ENCODE data around the gene TNK1.

Gene TNK1

DNA sequence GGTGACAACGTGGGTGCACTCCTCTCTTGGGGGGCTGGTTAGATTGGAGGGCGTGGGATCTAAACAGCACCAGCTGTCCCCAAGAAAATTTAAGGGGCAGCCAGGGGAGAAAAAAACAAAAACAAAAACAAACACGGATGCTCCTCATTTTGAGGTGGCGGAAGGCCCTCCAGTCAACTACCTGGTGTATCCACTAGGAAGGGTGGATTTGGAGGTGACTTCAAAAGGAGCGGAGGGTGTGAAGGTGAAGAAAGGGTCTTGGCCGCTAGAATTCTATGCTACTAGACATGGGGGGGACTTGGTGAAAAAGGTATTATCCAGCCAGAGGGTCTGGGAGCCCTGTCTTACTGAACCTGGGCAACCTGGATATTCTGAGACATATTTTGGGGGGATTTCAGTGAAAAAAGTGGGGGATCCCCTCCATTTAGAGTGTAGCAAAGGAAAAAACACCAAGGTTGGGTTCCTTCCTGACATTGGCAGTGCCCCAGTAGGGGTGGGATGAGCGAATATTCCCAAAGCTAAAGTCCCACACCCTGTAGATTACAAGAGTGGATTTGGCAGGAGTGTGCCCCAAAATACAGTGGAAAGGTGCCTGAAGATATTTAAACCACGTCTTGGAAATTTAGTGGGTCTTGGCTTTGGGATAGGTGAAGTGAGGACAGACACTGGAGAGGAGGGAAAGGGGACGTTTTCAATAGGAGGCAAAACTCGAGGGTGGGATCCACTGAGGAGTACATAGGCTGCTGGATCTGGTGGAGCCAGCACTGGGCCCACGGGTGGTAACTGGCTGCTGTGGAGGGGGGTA is 58.0 kb downstream of the TNK1 start:
- DNase-seq (ENCODE audit: insufficient read length, low spot score) = no peak
- TF ChIP-seq POLR2AphosphoS5 (IDR thresholded peaks at IDR 0.05; ENCODE audit: low read depth, low read length) (no peak), POLR2A (IDR thresholded peaks at IDR 0.05; ENCODE audit: low read depth, low read length) (no peak), PAX5 (IDR thresholded peaks at IDR 0.05; ENCODE audit: insufficient read depth, low read length, severe bottlenecking) (no peak), POU2F2 (IDR thresholded peaks at IDR 0.05; ENCODE audit: low read depth, low read length) (no peak), TAF1 (IDR thresholded peaks at IDR 0.05; ENCODE audit: low read depth, low read length) (no peak)
- peak; percentile 54 for FAIRE-seq

Measured in GM12891 (cell line).